Suprapubic skin (tissue), 4 donors: ENCODE results near the gene RBMXL2. TPM values are rescaled to one million over a fixed set of nuclear protein-coding genes. Genes with fewer than 3 reads are reported as not detected.

ENCODE experiments used
- DNase-seq, 2 donors: peaks; one replicate each; pipeline ENCODE4 v3.0.0-alpha.2; 2019; ENCODE audit warnings: low spot score in 2 of 2
- H3K27ac ChIP-seq: fragments of 200-600 bp; sonication (generic); one replicate; pipeline ENCODE4 v1.5.1; 2019
- H3K27me3 ChIP-seq: fragments of 200-600 bp; sonication (generic); one replicate; pipeline ENCODE4 v1.5.1; 2019
- H3K36me3 ChIP-seq: fragments of 200-600 bp; sonication (generic); one replicate; pipeline ENCODE4 v1.5.1; 2019
- H3K4me1 ChIP-seq: fragments of 200-600 bp; sonication (generic); one replicate; pipeline ENCODE4 v1.5.1; 2019
- H3K4me3 ChIP-seq: fragments of 200-600 bp; sonication (generic); one replicate; pipeline ENCODE4 v1.5.1; 2019; ENCODE audit warnings: mild to moderate bottlenecking
- H3K9me3 ChIP-seq: fragments of 200-600 bp; sonication (generic); one replicate; pipeline ENCODE4 v1.5.1; 2019
- CTCF ChIP-seq, 2 donors: fragments of 200-600 bp in 1 of 2; fragments of 450-650 bp in 1 of 2; sonication (generic) in 1 of 2; IDR thresholded peaks; one replicate each; pipeline ENCODE4 v1.5.1; 2016 to 2019; ENCODE audit warnings: antibody characterized with exemption in 2 of 2, mild to moderate bottlenecking in 1 of 2, moderate library complexity in 1 of 2
- EP300 ChIP-seq: sonication (generic); formaldehyde crosslinking; IDR thresholded peaks from one replicate; pipeline ENCODE4 v1.6.1; 2017; ENCODE audit warnings: antibody characterized with exemption
- POLR2A ChIP-seq, 2 donors: fragments of 450-650 bp; IDR thresholded peaks; one replicate each; pipeline ENCODE4 v1.6.1; 2017; ENCODE audit warnings: antibody characterized with exemption in 2 of 2, mild to moderate bottlenecking in 2 of 2, moderate library complexity in 2 of 2
- POLR2AphosphoS5 ChIP-seq, 3 donors: sonication (generic); formaldehyde crosslinking; IDR thresholded peaks; one replicate each; pipeline ENCODE4 v1.6.1; 2017; ENCODE audit warnings: antibody characterized with exemption in 3 of 3
- WGBS: methylation state at CpG from one replicate; pipeline ENCODE4 v1.1.5; 2018; 5-methylcytosine and 5-hydroxymethylcytosine counted together
- total RNA-seq, 4 donors: library from RNA; depleted of rRNA; stranded (reverse); fragments of >200 nt; gene quantifications; one replicate each; pipeline ENCODE4 v1.1.0, GENCODE V29; 2016

RBMXL2 gene
- total RNA-seq, 4 donors from 2014 or later, result not detected

- TF ChIP-seq POLR2AphosphoS5 (IDR thresholded peaks at IDR 0.05), result no peak
- TF ChIP-seq EP300, result no peak
- no peak for TF ChIP-seq CTCF (IDR thresholded peaks at IDR 0.05)
- TF ChIP-seq POLR2A (IDR thresholded peaks at IDR 0.05), result no peak
- 64% methylated on average over 1 of the region's 1 CpG for WGBS
Observed at GRCh38 chr11:7060868-7061267, 27.9 kb upstream of the RBMXL2 start.

GRCh38 chr11:7062534-7062933, 26.3 kb upstream of the RBMXL2 start:
- Histone ChIP-seq H3K36me3 (no peaks in the 10 kb centered on the region), H3K4me3 (no peak overlapping the region), H3K4me1 (no peaks in the 10 kb centered on the region), H3K27me3 (no peaks in the 10 kb centered on the region), H3K27ac (no peak overlapping the region), H3K9me3 (no peaks in the 10 kb centered on the region)
- DNase-seq, result no peak
- WGBS, result 89% methylated on average over 2 of the region's 2 CpGs
- no peak for TF ChIP-seq POLR2A (IDR thresholded peaks at IDR 0.05)

More at GRCh38 chr11:7060868-7061267, 27.9 kb upstream of the RBMXL2 start:
- Histone ChIP-seq H3K27me3 (no peaks in the 10 kb centered on the region), H3K4me1 (no peaks in the 10 kb centered on the region), H3K4me3 (no peak overlapping the region), H3K27ac (no peak overlapping the region), H3K36me3 (no peaks in the 10 kb centered on the region), H3K9me3 (no peaks in the 10 kb centered on the region)
- no peak for DNase-seq

- no peak for DNase-seq
- Histone ChIP-seq H3K4me1 (no peaks in the 10 kb centered on the region), H3K4me3 (no peak overlapping the region), H3K27ac (no peak overlapping the region), H3K9me3 (no peaks in the 10 kb centered on the region), H3K27me3 (no peaks in the 10 kb centered on the region), H3K36me3 (no peaks in the 10 kb centered on the region)
- WGBS, result 53% methylated on average over 4 of the region's 4 CpGs
- TF ChIP-seq POLR2AphosphoS5 (IDR thresholded peaks at IDR 0.05), result no peak
- no peak for TF ChIP-seq EP300
- no peak for TF ChIP-seq POLR2A (IDR thresholded peaks at IDR 0.05)
- no peak for TF ChIP-seq CTCF (IDR thresholded peaks at IDR 0.05)
Observed at GRCh38 chr11:7072401-7073028, 16.3 kb upstream of the RBMXL2 start.

- no peak for DNase-seq
- H3K27ac ChIP-seq, result no peak overlapping the region
- TF ChIP-seq CTCF (IDR thresholded peaks at IDR 0.05) (no peak), EP300 (no peak), POLR2AphosphoS5 (IDR thresholded peaks at IDR 0.05) (no peak), POLR2A (IDR thresholded peaks at IDR 0.05) (no peak)
- H3K4me1 ChIP-seq, result no peaks in the 10 kb centered on the region
- 59% methylated on average over 16 of the region's 16 CpGs for WGBS
- no peak overlapping the region for H3K4me3 ChIP-seq
- H3K9me3 ChIP-seq, result no peaks in the 10 kb centered on the region
- H3K27me3 ChIP-seq, result no peaks in the 10 kb centered on the region
- no peaks in the 10 kb centered on the region for H3K36me3 ChIP-seq
Observed at GRCh38 chr11:7077101-7077500, 11.7 kb upstream of the RBMXL2 start.

- H3K4me1 ChIP-seq, result no peaks in the 10 kb centered on the region
- WGBS, result 80% methylated on average over 7 of the region's 7 CpGs
- no peaks in the 10 kb centered on the region for H3K27me3 ChIP-seq
- no peak overlapping the region for H3K27ac ChIP-seq
- DNase-seq, result no peak
- H3K4me3 ChIP-seq, result no peak overlapping the region
- H3K9me3 ChIP-seq, result no peaks in the 10 kb centered on the region
- no peaks in the 10 kb centered on the region for H3K36me3 ChIP-seq
- TF ChIP-seq EP300, result no peak
- no peak for TF ChIP-seq POLR2AphosphoS5 (IDR thresholded peaks at IDR 0.05)
- no peak for TF ChIP-seq POLR2A (IDR thresholded peaks at IDR 0.05)
- no peak for TF ChIP-seq CTCF (IDR thresholded peaks at IDR 0.05)
Observed at GRCh38 chr11:7079545-7080135, 9.2 kb upstream of the RBMXL2 start.
